Endodermal cell (in vitro differentiated cells): ENCODE measurements around the gene SATB2. TPM values are rescaled to one million over a fixed set of nuclear protein-coding genes. Genes with fewer than 3 reads are reported as not detected.

Experiments
- DNase-seq: peaks from one replicate; pipeline ENCODE4 v3.0.0-alpha.2; 2017
- H3K27ac ChIP-seq: 2 replicates; pipeline ENCODE4 v1.5.1; 2013; ENCODE audit warnings: mild to moderate bottlenecking, low read depth, low read length, moderate library complexity
- H3K27me3 ChIP-seq: 2 replicates; pipeline ENCODE4 v1.6.1; 2013; ENCODE audit warnings: mild to moderate bottlenecking, low read length, moderate library complexity; ENCODE audit not compliant: insufficient read depth, control insufficient read depth, poor library complexity, severe bottlenecking
- H3K36me3 ChIP-seq: 2 replicates; pipeline ENCODE4 v1.7.0; 2013; ENCODE audit warnings: mild to moderate bottlenecking, low read length, moderate library complexity; ENCODE audit not compliant: control insufficient read depth, insufficient read depth
- H3K4me1 ChIP-seq: one replicate; pipeline ENCODE4 v1.7.0; 2013; ENCODE audit warnings: low read length; ENCODE audit not compliant: control insufficient read depth, insufficient read depth
- H3K4me3 ChIP-seq: 2 replicates; pipeline ENCODE4 v1.5.1; 2013; ENCODE audit warnings: mild to moderate bottlenecking, low read length, moderate library complexity
- H3K9ac ChIP-seq: 2 replicates; pipeline ENCODE4 v1.6.1; 2013; ENCODE audit warnings: mild to moderate bottlenecking, low read length, moderate library complexity; ENCODE audit not compliant: poor library complexity, severe bottlenecking; ENCODE audit errors: extremely low read depth
- H3K9me3 ChIP-seq: 2 replicates; pipeline ENCODE4 v1.6.1; 2013; ENCODE audit warnings: mild to moderate bottlenecking, low read length, moderate library complexity; ENCODE audit not compliant: control insufficient read depth
- H3K27ac Mint-ChIP-seq: 2 replicates; pipeline ENCODE4 v1.8.0; 2020; ENCODE audit warnings: mixed read lengths
- H3K27me3 Mint-ChIP-seq: 2 replicates; pipeline ENCODE4 v1.8.0; 2021; ENCODE audit warnings: mild to moderate bottlenecking, mixed read lengths; ENCODE audit not compliant: insufficient read depth
- H3K36me3 Mint-ChIP-seq: 2 replicates; pipeline ENCODE4 v1.8.0; 2020; ENCODE audit warnings: low read depth, mixed read lengths
- H3K4me1 Mint-ChIP-seq: 2 replicates; pipeline ENCODE4 v1.8.0; 2020; ENCODE audit warnings: mixed read lengths
- H3K4me3 Mint-ChIP-seq: 2 replicates; pipeline ENCODE4 v1.8.0; 2020; ENCODE audit warnings: mild to moderate bottlenecking, moderate library complexity, mixed read lengths
- H3K9me3 Mint-ChIP-seq: 2 replicates; pipeline ENCODE4 v1.8.0; 2020; ENCODE audit warnings: mild to moderate bottlenecking, mixed read lengths
- WGBS, 2 experiments: methylation state at CpG; one replicate each; pipeline versions ENCODE4 v1.1.5 to v1.1.7; 2013; ENCODE audit warnings: missing lambda C conversion rate in 2 of 2, mixed read lengths in 1 of 2; ENCODE audit not compliant: insufficient coverage in 1 of 2, insufficient read length in 1 of 2; 5-methylcytosine and 5-hydroxymethylcytosine counted together
- total RNA-seq, 2 donors: library from RNA; stranded (reverse); fragmentation: NEBNext Ultra II Directional in 1 of 2; extraction: Animal tissue kit (Norgen Biotek cat#: 25700) in 1 of 2; gene quantifications; 2 replicates in 1 of 2; 3 replicates in 1 of 2; pipeline ENCODE4 v1.2.1, GENCODE V29; 2021
- TF ChIP-seq, protein P1 (sequence below): fragments of 200-600 bp; sonication (generic); conservative IDR thresholded peaks from 2 replicates; pipeline ENCODE4 v1.5.0; 2021; ENCODE audit warnings: antibody characterized with exemption, mild to moderate bottlenecking

Gene SATB2
- total RNA-seq, 2 donors from 2014 or later: 2.4 to 3.0 TPM

DNA sequence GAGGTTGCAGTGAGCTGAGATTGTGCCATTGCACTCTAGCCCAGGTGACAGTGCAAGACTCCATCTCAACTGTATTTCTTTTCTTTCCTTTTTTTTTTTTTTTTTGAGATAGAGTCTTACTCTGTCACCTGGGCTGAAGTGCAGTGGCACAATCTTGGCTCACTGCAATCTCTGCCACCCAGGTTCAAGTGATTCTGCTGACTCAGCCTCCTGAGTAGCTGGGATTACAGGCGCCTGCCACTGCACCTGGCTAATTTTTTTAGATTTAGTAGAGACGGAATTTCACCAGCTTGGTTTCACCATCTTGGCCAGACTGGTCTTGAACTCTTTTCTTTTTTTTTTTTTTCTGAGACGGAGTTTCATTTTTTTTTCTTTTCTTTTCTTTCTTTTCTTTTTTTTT is 41.3 kb upstream of the SATB2 start:
- no peaks in the 10 kb centered on the region for H3K36me3 Mint-ChIP-seq
- WGBS, 2 experiments: 85 to 92% methylated on average over 2 to 3 of the region's 3 CpGs

DNA sequence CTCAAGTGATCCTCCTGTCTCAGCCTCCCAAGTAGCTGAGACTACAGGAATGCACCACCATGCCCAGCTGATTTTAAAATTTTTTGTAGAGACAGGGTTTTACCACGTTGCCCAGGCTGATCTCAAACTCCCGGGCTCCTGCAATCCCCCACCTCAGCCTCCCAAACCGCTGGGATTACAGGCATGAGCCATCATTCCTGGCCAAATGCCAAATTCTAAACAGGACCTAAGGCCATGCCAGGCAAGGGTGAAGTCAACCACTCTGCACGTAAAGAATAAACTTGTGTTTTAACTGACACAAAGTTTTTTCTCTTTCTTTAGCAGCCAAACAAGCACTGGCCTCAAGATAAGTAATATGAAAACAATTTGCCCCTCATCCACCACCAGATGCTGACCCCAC is 37.4 kb upstream of the SATB2 start:
- Mint-ChIP-seq H3K4me1 (no peaks in the 10 kb centered on the region), H3K27me3 (no peaks in the 10 kb centered on the region), H3K36me3 (no peaks in the 10 kb centered on the region), H3K27ac (no peak overlapping the region), H3K4me3 (no peak overlapping the region), H3K9me3 (no peaks in the 10 kb centered on the region)
- DNase-seq: no peak
- Histone ChIP-seq H3K9ac (no peak overlapping the region), H3K4me3 (no peak overlapping the region), H3K27ac (no peak overlapping the region), H3K36me3 (no peaks in the 10 kb centered on the region), H3K9me3 (no peaks in the 10 kb centered on the region), H3K27me3 (no peaks in the 10 kb centered on the region), H3K4me1 (no peaks in the 10 kb centered on the region)
- TF ChIP-seq, protein P1, sequence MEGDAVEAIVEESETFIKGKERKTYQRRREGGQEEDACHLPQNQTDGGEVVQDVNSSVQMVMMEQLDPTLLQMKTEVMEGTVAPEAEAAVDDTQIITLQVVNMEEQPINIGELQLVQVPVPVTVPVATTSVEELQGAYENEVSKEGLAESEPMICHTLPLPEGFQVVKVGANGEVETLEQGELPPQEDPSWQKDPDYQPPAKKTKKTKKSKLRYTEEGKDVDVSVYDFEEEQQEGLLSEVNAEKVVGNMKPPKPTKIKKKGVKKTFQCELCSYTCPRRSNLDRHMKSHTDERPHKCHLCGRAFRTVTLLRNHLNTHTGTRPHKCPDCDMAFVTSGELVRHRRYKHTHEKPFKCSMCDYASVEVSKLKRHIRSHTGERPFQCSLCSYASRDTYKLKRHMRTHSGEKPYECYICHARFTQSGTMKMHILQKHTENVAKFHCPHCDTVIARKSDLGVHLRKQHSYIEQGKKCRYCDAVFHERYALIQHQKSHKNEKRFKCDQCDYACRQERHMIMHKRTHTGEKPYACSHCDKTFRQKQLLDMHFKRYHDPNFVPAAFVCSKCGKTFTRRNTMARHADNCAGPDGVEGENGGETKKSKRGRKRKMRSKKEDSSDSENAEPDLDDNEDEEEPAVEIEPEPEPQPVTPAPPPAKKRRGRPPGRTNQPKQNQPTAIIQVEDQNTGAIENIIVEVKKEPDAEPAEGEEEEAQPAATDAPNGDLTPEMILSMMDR: no peak
- WGBS, 2 experiments: 92 to 100% methylated on average over 1 to 4 of the region's 4 CpGs

More for the DNA sequence above, 41.3 kb upstream of the SATB2 start:
- Histone ChIP-seq H3K36me3 (no peaks in the 10 kb centered on the region), H3K9me3 (no peaks in the 10 kb centered on the region), H3K4me1 (no peaks in the 10 kb centered on the region), H3K27ac (no peak overlapping the region), H3K27me3 (no peaks in the 10 kb centered on the region), H3K9ac (no peak overlapping the region), H3K4me3 (no peak overlapping the region)
- Mint-ChIP-seq H3K27me3 (no peaks in the 10 kb centered on the region), H3K9me3 (no peaks in the 10 kb centered on the region), H3K4me3 (no peak overlapping the region), H3K4me1 (no peaks in the 10 kb centered on the region), H3K27ac (no peak overlapping the region)
- DNase-seq: no peak
- TF ChIP-seq, protein P1: no peak

DNA sequence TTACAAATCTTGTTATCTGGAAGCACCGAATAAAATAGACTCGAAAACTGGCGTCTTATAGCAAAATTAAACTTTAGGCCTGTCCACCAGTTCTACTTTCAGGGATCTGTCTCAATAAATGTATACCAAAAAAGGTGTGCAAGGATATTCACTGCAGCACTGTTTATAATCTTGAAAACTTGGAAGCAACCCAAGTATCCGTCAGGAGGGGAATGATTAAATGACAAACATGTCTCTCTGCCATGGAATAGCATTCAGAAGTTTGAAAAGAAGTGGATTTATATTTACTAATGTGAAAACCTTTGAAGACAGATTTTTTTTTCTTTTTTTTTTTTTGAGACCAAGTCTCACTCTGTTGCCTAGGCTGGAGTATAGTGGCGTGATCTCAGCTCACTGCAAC is 32.3 kb upstream of the SATB2 start:
- 91 to 96% methylated on average over 4 to 5 of the region's 5 CpGs for WGBS, 2 experiments
- no peaks in the 10 kb centered on the region for H3K9me3 ChIP-seq
- Mint-ChIP-seq H3K9me3 (no peaks in the 10 kb centered on the region), H3K27me3 (peaks cover 6% of the 10 kb centered on the region), H3K4me3 (no peak overlapping the region), H3K36me3 (no peaks in the 10 kb centered on the region), H3K27ac (no peak overlapping the region), H3K4me1 (no peaks in the 10 kb centered on the region)
- H3K4me3 ChIP-seq: no peak overlapping the region
- no peak overlapping the region for H3K9ac ChIP-seq
- H3K27me3 ChIP-seq: peaks cover 10% of the 10 kb centered on the region
- no peaks in the 10 kb centered on the region for H3K36me3 ChIP-seq
- TF ChIP-seq, protein P1: no peak
- no peaks in the 10 kb centered on the region for H3K4me1 ChIP-seq
- DNase-seq: no peak
- no peak overlapping the region for H3K27ac ChIP-seq
